IMR-90 (cell line): ENCODE measurements around the gene GRIN1. TPM values are rescaled to one million over a fixed set of nuclear protein-coding genes. Genes with fewer than 3 reads are reported as not detected.
A peak's percentile ranks its signal among the peaks of the same experiment; 100 is the strongest.

Experiments
- ATAC-seq: fragments of 200-7000 bp; cut with Tn5 transposase; 2 replicates; pipeline ENCODE4 v1.9.1; 2020; ENCODE audit warnings: low read depth, mild to moderate bottlenecking, moderate library complexity
- BruUV-seq: library from RNA; stranded (reverse); fragments of 400-500 nt; replicated peaks from 2 replicates; lab custom pipeline; 2021; lab: Mats Ljungman, UMichigan
- CTCF ChIA-PET: fragments of 300-600 bp; formaldehyde crosslinking; extraction: SDS; loops from one replicate; lab custom pipeline; 2021; ENCODE audit warnings: antibody characterized with exemption; lab: Yijun Ruan, JAX
- POLR2A ChIA-PET: fragments of 300-600 bp; sonication (Branson Sonifier 250); formaldehyde crosslinking; loops from one replicate; lab custom pipeline; 2022; ENCODE audit warnings: antibody characterized with exemption; ENCODE audit not compliant: unreplicated experiment; lab: Charles Lee
- DNase-seq: peaks from one replicate; pipeline ENCODE4 v3.0.0; 2013
- H2AFZ ChIP-seq: replicated peaks from 2 replicates; pipeline ENCODE3; 2013; ENCODE audit warnings: low read length, mild to moderate bottlenecking; ENCODE audit not compliant: poor library complexity
- H2AK5ac ChIP-seq: 2 replicates; pipeline ENCODE4 v1.6.1; 2013; ENCODE audit warnings: low read depth, low read length, inconsistent platforms
- H2AK9ac ChIP-seq: replicated peaks from 2 replicates; pipeline ENCODE3; 2013; ENCODE audit warnings: mild to moderate bottlenecking, low read depth, low read length, moderate library complexity; ENCODE audit not compliant: poor library complexity
- H2BK120ac ChIP-seq: 2 replicates; pipeline ENCODE4 v1.6.1; 2013; ENCODE audit warnings: low read depth, low read length, inconsistent platforms
- H2BK15ac ChIP-seq: 3 replicates; pipeline ENCODE4 v1.6.1; 2013; ENCODE audit warnings: low read depth, low read length, inconsistent platforms
- H2BK20ac ChIP-seq: 2 replicates; pipeline ENCODE4 v1.6.1; 2013; ENCODE audit warnings: low read depth, mild to moderate bottlenecking, inconsistent platforms, low read length, moderate library complexity
- H2BK5ac ChIP-seq: 2 replicates; pipeline ENCODE4 v1.6.1; 2013; ENCODE audit warnings: mild to moderate bottlenecking, low read depth, low read length, inconsistent platforms; ENCODE audit not compliant: poor library complexity, severe bottlenecking
- H3K14ac ChIP-seq: replicated peaks from 2 replicates; pipeline ENCODE4 v1.6.1; 2013; ENCODE audit warnings: low read depth, low read length, inconsistent platforms
- H3K18ac ChIP-seq: 2 replicates; pipeline ENCODE4 v1.6.1; 2013; ENCODE audit warnings: low read depth, low read length, control low read depth
- H3K23ac ChIP-seq: 2 replicates; pipeline ENCODE4 v1.6.1; 2013; ENCODE audit warnings: low read depth, low read length, inconsistent platforms
- H3K27ac ChIP-seq: 2 replicates; pipeline ENCODE4 v1.5.1; 2013; ENCODE audit warnings: mild to moderate bottlenecking, control low read depth, low read length; ENCODE audit not compliant: insufficient read depth
- H3K27me3 ChIP-seq: 2 replicates; pipeline ENCODE4 v1.6.1; 2013; ENCODE audit warnings: low read length; ENCODE audit not compliant: control insufficient read depth, insufficient read depth
- H3K36me3 ChIP-seq: 2 replicates; pipeline ENCODE4 v1.6.1; 2013; ENCODE audit warnings: low read length, mixed read lengths; ENCODE audit not compliant: control insufficient read depth, insufficient read depth
- H3K4ac ChIP-seq: 2 replicates; pipeline ENCODE4 v1.6.1; 2013; ENCODE audit warnings: low read depth, low read length, inconsistent platforms
- H3K4me1 ChIP-seq: 2 replicates; pipeline ENCODE4 v1.6.1; 2013; ENCODE audit warnings: low read length, mixed read lengths; ENCODE audit not compliant: control insufficient read depth, insufficient read depth
- H3K4me2 ChIP-seq: 2 replicates; pipeline ENCODE4 v1.6.1; 2013; ENCODE audit warnings: low read depth, mild to moderate bottlenecking, control low read depth, low read length, moderate library complexity
- H3K4me3 ChIP-seq: 2 replicates; pipeline ENCODE4 v1.5.1; 2013; ENCODE audit warnings: low read depth, mild to moderate bottlenecking, control low read depth, low read length, moderate library complexity; ENCODE audit not compliant: insufficient read depth
- H3K56ac ChIP-seq: 2 replicates; pipeline ENCODE4 v1.6.1; 2013; ENCODE audit warnings: low read length, inconsistent platforms; ENCODE audit not compliant: insufficient read depth; ENCODE audit errors: extremely low read depth
- H3K79me1 ChIP-seq, 2 experiments: 2 replicates each; pipeline ENCODE4 v1.6.1; 2013; ENCODE audit warnings: low read length in 2 of 2, inconsistent platforms in 1 of 2, low read depth in 1 of 2
- H3K9ac ChIP-seq: 2 replicates; pipeline ENCODE4 v1.6.1; 2013; ENCODE audit warnings: low read depth, low read length, control low read depth
- H3K9me1 ChIP-seq: 2 replicates; pipeline ENCODE4 v1.6.1; 2013; ENCODE audit warnings: low read length, inconsistent platforms; ENCODE audit not compliant: insufficient read depth
- H3K9me3 ChIP-seq: 2 replicates; pipeline ENCODE4 v1.6.1; 2013; ENCODE audit warnings: low read length; ENCODE audit not compliant: control insufficient read depth, insufficient read depth
- H4K20me1 ChIP-seq: 2 replicates; pipeline ENCODE4 v1.6.1; 2013; ENCODE audit warnings: low read length, inconsistent platforms; ENCODE audit not compliant: insufficient read depth
- H4K5ac ChIP-seq: 2 replicates; pipeline ENCODE4 v1.6.1; 2013; ENCODE audit warnings: mild to moderate bottlenecking, low read depth, low read length, control low read depth
- H4K8ac ChIP-seq, 2 experiments: 2 replicates each; pipeline ENCODE4 v1.6.1; 2013; ENCODE audit warnings: low read depth in 2 of 2, low read length in 2 of 2, control low read depth in 1 of 2, inconsistent platforms in 1 of 2
- H4K91ac ChIP-seq: 2 replicates; pipeline ENCODE4 v1.6.1; 2013; ENCODE audit warnings: low read depth, low read length, inconsistent platforms; ENCODE audit not compliant: insufficient read depth
- BHLHE40 ChIP-seq: fragments of 150-350 bp; IDR thresholded peaks from 2 replicates; pipeline ENCODE4 v1.6.1; 2016; ENCODE audit warnings: mild to moderate bottlenecking, low read depth, low read length
- CEBPB ChIP-seq: IDR thresholded peaks from 2 replicates; pipeline ENCODE4 v1.6.1; 2012; ENCODE audit warnings: low read depth, low read length, improper control_type of control experiment
- CHD1 ChIP-seq: IDR thresholded peaks from 2 replicates; pipeline ENCODE4 v1.6.1; 2012; ENCODE audit warnings: low read depth, low read length, improper control_type of control experiment
- FOS ChIP-seq: fragments of 150-350 bp; IDR thresholded peaks from 2 replicates; pipeline ENCODE4 v1.6.1; 2016; ENCODE audit warnings: low read depth, low read length
- MXI1 ChIP-seq: IDR thresholded peaks from 2 replicates; pipeline ENCODE4 v1.6.1; 2012; ENCODE audit warnings: low read depth, mild to moderate bottlenecking, low read length, moderate library complexity, borderline replicate concordance
- NFE2L2 ChIP-seq: fragments of 150-350 bp; IDR thresholded peaks from 2 replicates; pipeline ENCODE4 v1.6.1; 2016; ENCODE audit warnings: low read depth, mild to moderate bottlenecking, low read length
- RCOR1 ChIP-seq: IDR thresholded peaks from 2 replicates; pipeline ENCODE4 v1.6.1; 2012; ENCODE audit warnings: mild to moderate bottlenecking, low read length, improper control_type of control experiment; ENCODE audit not compliant: insufficient replicate concordance
- SMC3 ChIP-seq: fragments of 150-350 bp; IDR thresholded peaks from 2 replicates; pipeline ENCODE4 v1.6.1; 2016; ENCODE audit warnings: low read depth, mild to moderate bottlenecking, antibody characterized with exemption, low read length, moderate library complexity
- WGBS, 2 experiments: methylation state at CpG; one replicate each; pipeline versions ENCODE4 v1.1.5 to v1.1.7; 2013; ENCODE audit warnings: missing lambda C conversion rate in 2 of 2; ENCODE audit not compliant: insufficient read length in 1 of 2; ENCODE audit errors: extremely low coverage in 2 of 2; 5-methylcytosine and 5-hydroxymethylcytosine counted together
- dilution Hi-C: fragments of 300-500 bp; cut with HindIII; formaldehyde crosslinking; loops from one replicate; pipeline ENCODE4 v1.14.3; 2018; ENCODE audit warnings: low sequenced_read_pairs; ENCODE audit not compliant: unreplicated experiment
- in situ Hi-C: fragments of 300-500 bp; cut with MboI; formaldehyde crosslinking; loops from 3 replicates; pipeline ENCODE4 v1.14.3; 2019; ENCODE audit warnings: low sequenced_read_pairs, inconsistent platforms, mixed read lengths
- intact Hi-C: fragments of 100-400 bp; cut with micrococcal nuclease; formaldehyde crosslinking; loops from 2 replicates; pipeline ENCODE4 v1.10.0; 2022
- polyA plus RNA-seq, 3 experiments: library from polyadenylated mRNA; depleted of rRNA; stranded (reverse); fragments of >200 nt; gene quantifications; 2 replicates each; pipeline ENCODE4 v1.2.3, GENCODE V29; 2012; ENCODE audit warnings: low replicate concordance in 1 of 3
- total RNA-seq: library from RNA; depleted of rRNA; stranded (reverse); fragments of >200 nt; gene quantifications from 2 replicates; pipeline ENCODE4 v1.2.3, GENCODE V29; 2012
- TF ChIP-seq, protein P1 (sequence below): fragments of 150-350 bp; IDR thresholded peaks from 2 replicates; pipeline ENCODE4 v1.6.1; 2017; ENCODE audit warnings: mild to moderate bottlenecking, antibody characterized with exemption, low read length, low read depth
- TF ChIP-seq, protein P2 (sequence below): conservative IDR thresholded peaks from 2 replicates; pipeline ENCODE4 v1.5.1; 2012; ENCODE audit warnings: mild to moderate bottlenecking, low read depth, low read length, improper control_type of control experiment
- TF ChIP-seq, protein P3 (sequence below): fragments of 150-350 bp; IDR thresholded peaks from 2 replicates; pipeline ENCODE4 v1.6.1; 2016; ENCODE audit warnings: low read depth, mild to moderate bottlenecking, low read length, moderate library complexity, borderline replicate concordance

Gene GRIN1
- total and polyA plus RNA-seq, 2 of the 4 experiments (the other 2 are of a cell fraction): 0.09 TPM; not detected in 1

DNA sequence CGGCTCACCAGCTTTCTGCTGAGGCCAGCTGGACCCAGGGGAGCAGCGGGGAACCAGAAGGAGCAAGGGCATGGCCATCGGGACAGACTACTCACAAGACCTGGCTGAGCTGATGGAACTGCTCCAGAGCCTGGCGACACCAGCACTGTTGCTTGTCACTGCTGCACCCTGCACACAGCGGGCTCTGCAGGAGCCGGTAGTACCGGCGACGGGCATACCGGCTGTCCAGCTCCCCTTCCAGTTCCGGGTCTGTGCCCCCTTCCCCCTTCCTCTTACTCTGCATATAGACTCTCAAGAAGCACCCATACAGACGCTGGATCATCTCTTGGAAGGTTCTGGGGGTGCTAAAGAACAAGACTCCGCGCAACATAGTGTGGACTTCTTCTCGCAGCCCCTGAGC lies 48.4 kb downstream of the GRIN1 start:
- Histone ChIP-seq H4K91ac (no peak overlapping the region), H3K23ac (no peak overlapping the region), H3K4ac (no peak overlapping the region), H3K4me1 (peaks cover 16% of the 10 kb centered on the region), H2AFZ (no peak overlapping the region), H4K8ac (no peak overlapping the region), H3K36me3 (peaks cover 63% of the 10 kb centered on the region), H4K20me1 (peaks cover 22% of the 10 kb centered on the region), H3K27ac (no peak overlapping the region), H2BK15ac (no peak overlapping the region), H3K18ac (no peak overlapping the region), H2AK9ac (no peak overlapping the region), H2BK20ac (no peak overlapping the region), H3K4me2 (peak overlapping the region; percentile 88), H2AK5ac (no peak overlapping the region), H3K27me3 (no peaks in the 10 kb centered on the region), H3K79me1 (peaks cover 5 to 54% of the 10 kb centered on the region in 2 experiments), H3K9me1 (no peaks in the 10 kb centered on the region), H2BK5ac (no peak overlapping the region), H2BK120ac (no peak overlapping the region), H3K9ac (peak overlapping the region; percentile 84; the same call in 1 of the 2 replicates), H4K5ac (no peak overlapping the region), H3K14ac (no peak overlapping the region), H3K9me3 (no peaks in the 10 kb centered on the region), H3K56ac (no peak overlapping the region), H3K4me3 (peak overlapping the region; percentile 91)
- dilution Hi-C loops (no loop called here), intact Hi-C loops (no loop called here), in situ Hi-C loops (no loop called here)
- DNase-seq (no peak), ATAC-seq (no peak)
- ChIA-PET POLR2A (interaction anchor here (0.6 to 0.8 kb wide), 2 partner anchors 55 to 101 kb away, joined by 3 to 6 read pairs; partner anchors contain the start of gene MAN1B1), CTCF (no interaction called here)
- WGBS, 2 experiments: 98% methylated on average over 6 of the region's 15 CpGs; no CpG with 5 or more reads in 1 of the 2 experiments
- TF ChIP-seq, protein P1, sequence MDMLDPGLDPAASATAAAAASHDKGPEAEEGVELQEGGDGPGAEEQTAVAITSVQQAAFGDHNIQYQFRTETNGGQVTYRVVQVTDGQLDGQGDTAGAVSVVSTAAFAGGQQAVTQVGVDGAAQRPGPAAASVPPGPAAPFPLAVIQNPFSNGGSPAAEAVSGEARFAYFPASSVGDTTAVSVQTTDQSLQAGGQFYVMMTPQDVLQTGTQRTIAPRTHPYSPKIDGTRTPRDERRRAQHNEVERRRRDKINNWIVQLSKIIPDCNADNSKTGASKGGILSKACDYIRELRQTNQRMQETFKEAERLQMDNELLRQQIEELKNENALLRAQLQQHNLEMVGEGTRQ: no peak
- TF ChIP-seq MXI1 (no peak), CEBPB (no peak), FOS (no peak), SMC3 (no peak), RCOR1 (no peak), NFE2L2 (no peak), BHLHE40 (no peak), CHD1 (no peak)
- TF ChIP-seq, protein P2, sequence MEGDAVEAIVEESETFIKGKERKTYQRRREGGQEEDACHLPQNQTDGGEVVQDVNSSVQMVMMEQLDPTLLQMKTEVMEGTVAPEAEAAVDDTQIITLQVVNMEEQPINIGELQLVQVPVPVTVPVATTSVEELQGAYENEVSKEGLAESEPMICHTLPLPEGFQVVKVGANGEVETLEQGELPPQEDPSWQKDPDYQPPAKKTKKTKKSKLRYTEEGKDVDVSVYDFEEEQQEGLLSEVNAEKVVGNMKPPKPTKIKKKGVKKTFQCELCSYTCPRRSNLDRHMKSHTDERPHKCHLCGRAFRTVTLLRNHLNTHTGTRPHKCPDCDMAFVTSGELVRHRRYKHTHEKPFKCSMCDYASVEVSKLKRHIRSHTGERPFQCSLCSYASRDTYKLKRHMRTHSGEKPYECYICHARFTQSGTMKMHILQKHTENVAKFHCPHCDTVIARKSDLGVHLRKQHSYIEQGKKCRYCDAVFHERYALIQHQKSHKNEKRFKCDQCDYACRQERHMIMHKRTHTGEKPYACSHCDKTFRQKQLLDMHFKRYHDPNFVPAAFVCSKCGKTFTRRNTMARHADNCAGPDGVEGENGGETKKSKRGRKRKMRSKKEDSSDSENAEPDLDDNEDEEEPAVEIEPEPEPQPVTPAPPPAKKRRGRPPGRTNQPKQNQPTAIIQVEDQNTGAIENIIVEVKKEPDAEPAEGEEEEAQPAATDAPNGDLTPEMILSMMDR: no peak
- TF ChIP-seq, protein P3, sequence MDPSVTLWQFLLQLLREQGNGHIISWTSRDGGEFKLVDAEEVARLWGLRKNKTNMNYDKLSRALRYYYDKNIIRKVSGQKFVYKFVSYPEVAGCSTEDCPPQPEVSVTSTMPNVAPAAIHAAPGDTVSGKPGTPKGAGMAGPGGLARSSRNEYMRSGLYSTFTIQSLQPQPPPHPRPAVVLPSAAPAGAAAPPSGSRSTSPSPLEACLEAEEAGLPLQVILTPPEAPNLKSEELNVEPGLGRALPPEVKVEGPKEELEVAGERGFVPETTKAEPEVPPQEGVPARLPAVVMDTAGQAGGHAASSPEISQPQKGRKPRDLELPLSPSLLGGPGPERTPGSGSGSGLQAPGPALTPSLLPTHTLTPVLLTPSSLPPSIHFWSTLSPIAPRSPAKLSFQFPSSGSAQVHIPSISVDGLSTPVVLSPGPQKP: no peak
- BruUV-seq: no TSS peak
